Common myeloid progenitor, CD34-positive (primary cell): ENCODE results near the gene LST1.
A peak's percentile ranks its signal among the peaks of the same experiment; 100 is the strongest.

Experiments used
- CTCF ChIA-PET: fragments of 350-600 bp; sonication (Branson Sonifier 250); formaldehyde crosslinking; loops from one replicate; lab custom pipeline; 2021; ENCODE audit warnings: antibody characterized with exemption; lab: Charles Lee
- POLR2A ChIA-PET: fragments of 350-600 bp; sonication (Branson Sonifier 250); formaldehyde crosslinking; loops from one replicate; lab custom pipeline; 2021; ENCODE audit warnings: antibody characterized with exemption; lab: Charles Lee
- DNase-seq, 3 donors: peaks; one replicate each; pipeline versions ENCODE4 v3.0.0 to v3.0.0-alpha.2; 2013
- H3K27ac ChIP-seq, 2 experiments: 1 replicate in 1 of 2; 2 replicates in 1 of 2; pipeline ENCODE4 v1.7.0; 2013; ENCODE audit warnings: inconsistent platforms in 2 of 2, low read length in 2 of 2, mild to moderate bottlenecking in 2 of 2, low read depth in 1 of 2, moderate library complexity in 1 of 2; ENCODE audit not compliant: severe bottlenecking in 2 of 2, insufficient read depth in 1 of 2, poor library complexity in 1 of 2
- H3K27me3 ChIP-seq, 5 experiments: replicated peaks in 2 of 5; 1 replicate in 3 of 5; 2 replicates in 2 of 5; pipeline versions ENCODE4 v1.6.1 to v1.7.0; 2013; ENCODE audit warnings: low read length in 4 of 5, mild to moderate bottlenecking in 2 of 5, moderate library complexity in 2 of 5, inconsistent platforms in 1 of 5; ENCODE audit not compliant: insufficient read depth in 5 of 5, control insufficient read depth in 4 of 5
- H3K36me3 ChIP-seq, 4 experiments: 1 replicate in 2 of 4; 2 replicates in 2 of 4; pipeline versions ENCODE4 v1.6.1 to v1.7.0; 2013; ENCODE audit warnings: low read length in 3 of 4, control low read depth in 1 of 4, mild to moderate bottlenecking in 1 of 4; ENCODE audit not compliant: control insufficient read depth in 4 of 4, insufficient read depth in 4 of 4
- H3K4me1 ChIP-seq, 4 experiments: 1 replicate in 3 of 4; 2 replicates in 1 of 4; pipeline versions ENCODE4 v1.6.1 to v1.7.1; 2013; ENCODE audit warnings: low read length in 3 of 4, mild to moderate bottlenecking in 3 of 4, control low read depth in 1 of 4, inconsistent platforms in 1 of 4, moderate library complexity in 1 of 4; ENCODE audit not compliant: control insufficient read depth in 4 of 4, insufficient read depth in 4 of 4; ENCODE audit errors: control extremely low read depth in 1 of 4
- H3K4me3 ChIP-seq, 7 experiments: 1 replicate in 4 of 7; 2 replicates in 3 of 7; pipeline versions ENCODE4 v1.5.1 to v1.7.0; 2013; ENCODE audit warnings: mild to moderate bottlenecking in 7 of 7, low read length in 6 of 7, moderate library complexity in 6 of 7, inconsistent platforms in 2 of 7, low read depth in 2 of 7, control low read depth in 1 of 7; ENCODE audit not compliant: insufficient read depth in 4 of 7, control insufficient read depth in 1 of 7; ENCODE audit errors: extremely low read depth in 1 of 7
- H3K9me3 ChIP-seq, 5 experiments: 1 replicate in 4 of 5; 2 replicates in 1 of 5; pipeline versions ENCODE4 v1.6.1 to v1.7.1; 2013; ENCODE audit warnings: low read length in 4 of 5, mild to moderate bottlenecking in 2 of 5, inconsistent platforms in 1 of 5, low read depth in 1 of 5, moderate library complexity in 1 of 5; ENCODE audit not compliant: control insufficient read depth in 4 of 5, insufficient read depth in 2 of 5; ENCODE audit errors: control extremely low read depth in 1 of 5
- WGBS: methylation state at CpG from one replicate; pipeline ENCODE4 v1.1.5; 2013; ENCODE audit not compliant: insufficient coverage; 5-methylcytosine and 5-hydroxymethylcytosine counted together

Gene LST1

DNA sequence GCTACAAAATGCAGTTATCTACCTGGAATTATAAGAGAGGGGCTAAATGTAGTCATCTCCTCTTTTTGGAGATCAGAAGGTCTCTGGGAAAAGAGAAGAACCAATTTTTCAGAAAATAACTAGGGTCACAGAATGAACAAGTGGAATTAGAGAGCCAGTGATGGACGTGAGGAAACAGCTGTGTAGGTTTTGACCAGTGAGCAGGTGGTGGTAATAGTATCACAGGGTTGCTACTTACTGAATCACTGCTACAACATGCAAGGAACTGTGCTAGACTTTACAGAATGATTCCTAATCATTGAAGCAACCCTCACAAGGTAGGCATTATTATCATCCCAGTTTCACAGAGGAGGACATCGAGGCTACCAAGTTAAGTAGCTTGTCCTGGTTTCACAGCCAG, 41.4 kb upstream of the LST1 start:
- Histone ChIP-seq H3K36me3 (peaks cover under 1 to 12% (median 5%) of the 10 kb centered on the region in 4 experiments), H3K27me3 (no peaks in the 10 kb centered on the region), H3K27ac (no peak overlapping the region), H3K4me3 (no peak overlapping the region), H3K4me1 (peaks cover 15 to 62% (median 42%) of the 10 kb centered on the region in 4 experiments), H3K9me3 (no peaks in the 10 kb centered on the region)
- WGBS: 95% methylated on average over 2 of the region's 2 CpGs
- ChIA-PET POLR2A (no interaction called here), CTCF (interaction anchor here (1.1 to 24.7 kb wide), 4 partner anchors 38 to 146 kb away, joined by 3 to 557 read pairs (median 244); partner anchors contain the start of genes LST1, LTB, NCR3 and TNF)
- no peak for DNase-seq

DNA sequence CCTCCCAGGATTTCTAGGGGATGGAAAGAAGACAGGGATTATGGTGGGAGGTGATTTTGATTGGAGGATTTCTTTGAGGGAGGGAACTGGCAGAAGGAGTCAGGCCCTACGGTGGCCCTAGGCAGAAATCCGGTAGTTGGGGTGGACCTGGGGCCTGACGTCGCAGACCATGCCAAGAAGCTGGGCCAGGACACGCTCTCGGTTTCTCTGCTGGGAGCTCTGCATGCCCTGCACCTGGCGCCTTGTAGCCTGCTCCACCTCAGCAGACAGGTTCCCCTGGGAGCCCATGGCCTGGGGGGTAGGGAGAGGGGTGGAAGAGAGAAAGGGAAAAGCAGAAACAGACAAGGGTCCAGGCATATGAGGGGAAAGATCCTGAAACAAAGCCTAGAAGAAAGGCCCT, 40.8 kb upstream of the LST1 start:
- no peak for DNase-seq
- H3K27ac ChIP-seq: no peak overlapping the region
- peaks cover 11 to 56% (median 36%) of the 10 kb centered on the region in 4 experiments for H3K4me1 ChIP-seq
- 92% methylated on average over 7 of the region's 7 CpGs for WGBS
- peaks cover 0 to 6% (median 2%) of the 10 kb centered on the region in 4 experiments for H3K36me3 ChIP-seq
- POLR2A ChIA-PET: no interaction called here
- no peaks in the 10 kb centered on the region for H3K9me3 ChIP-seq
- H3K4me3 ChIP-seq: no peak overlapping the region
- CTCF ChIA-PET: interaction anchor here (1.1 to 24.7 kb wide), 6 partner anchors 37 to 145 kb away, joined by 3 to 557 read pairs (median 4); partner anchors contain the start of genes LST1, LTB, NCR3 and TNF
- no peaks in the 10 kb centered on the region for H3K27me3 ChIP-seq

DNA sequence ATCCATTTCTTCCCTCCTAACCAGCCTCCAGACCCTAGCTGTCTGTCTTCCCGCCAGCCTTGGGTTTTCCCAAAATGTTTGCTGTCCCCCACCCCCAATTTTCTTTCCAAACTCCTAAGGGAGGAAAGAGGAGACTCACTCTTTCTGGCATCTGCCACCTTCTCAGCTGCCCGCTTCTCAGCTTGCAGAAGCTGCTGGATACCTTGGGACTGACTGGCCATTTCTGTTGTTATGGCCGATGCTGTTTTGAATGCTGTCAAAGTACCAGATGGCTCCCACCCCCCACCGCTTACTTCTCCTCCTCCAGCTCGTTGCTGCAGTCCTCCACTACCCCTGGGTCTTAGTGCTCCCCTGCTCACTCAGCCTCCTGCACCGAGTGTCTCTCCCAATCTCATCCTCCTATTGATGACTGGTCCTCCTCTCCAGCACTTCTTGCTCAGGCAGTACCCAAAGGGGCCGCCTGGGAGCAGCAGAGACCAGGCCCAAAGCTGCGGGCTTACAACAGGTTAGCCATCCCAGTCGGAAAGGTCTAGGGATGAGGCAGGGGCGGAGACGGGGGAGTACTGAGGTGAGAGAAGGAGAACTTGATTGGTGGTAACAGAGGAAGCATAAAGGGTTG, 39.6 kb upstream of the LST1 start, which contains the start of gene ATP6V1G2:
Gene ATP6V1G2 (minus strand): TSS at position 270 of the 619 bp plus-strand sequence. CDS start 49 bp downstream, at position 221.
- H3K4me1 ChIP-seq: peaks cover 8 to 49% (median 31%) of the 10 kb centered on the region in 4 experiments
- POLR2A ChIA-PET: interaction anchor here (0.9 to 1.1 kb wide), 5 partner anchors 34 to 281 kb away, joined by 3 to 5 read pairs (median 3); partner anchors contain the start of genes C6orf47, GPANK1 and HSPA1B
- WGBS: 15% methylated on average over 8 of the region's 11 CpGs
- H3K36me3 ChIP-seq: peaks cover 0 to 7% (median under 1%) of the 10 kb centered on the region in 4 experiments
- no peaks in the 10 kb centered on the region for H3K9me3 ChIP-seq
- no peaks in the 10 kb centered on the region for H3K27me3 ChIP-seq
- CTCF ChIA-PET: interaction anchor here (0.6 to 24.7 kb wide), 17 partner anchors 12 to 406 kb away, joined by 3 to 557 read pairs (median 3); partner anchors contain the start of genes C6orf47, LST1, LTB and MICB
- peak within 1 kb of the TSS; percentile 74 to 91 for H3K27ac ChIP-seq
- peak; percentile 86 to 89 (median 87) for DNase-seq
- H3K4me3 ChIP-seq: peak within 1 kb of the TSS in 6 of 7 experiments; percentile 60 to 81 (median 72)

- CTCF ChIA-PET: interaction anchor here (0.7 to 24.7 kb wide), 13 partner anchors 12 to 183 kb away, joined by 3 to 557 read pairs (median 4); partner anchors contain the start of genes C6orf47, LST1, LTB and MICB
- Histone ChIP-seq H3K36me3 (peaks cover 0 to 7% (median under 1%) of the 10 kb centered on the region in 4 experiments), H3K27ac (peak within 1 kb of the TSS; percentile 74 to 91), H3K4me1 (peaks cover 9 to 49% (median 31%) of the 10 kb centered on the region in 4 experiments), H3K4me3 (peak within 1 kb of the TSS in 6 of 7 experiments; percentile 60 to 81 (median 72)), H3K27me3 (no peaks in the 10 kb centered on the region), H3K9me3 (no peaks in the 10 kb centered on the region)
- DNase-seq: peak; percentile 90 to 97 (median 91)
- POLR2A ChIA-PET: interaction anchor here (0.8 to 1.5 kb wide), 6 partner anchors 34 to 118 kb away, joined by 3 to 5 read pairs (median 3); partner anchors contain the start of genes C6orf47, GPANK1, LST1 and LTB
- under 1% methylated on average over 15 of the region's 25 CpGs for WGBS
Observed at GRCh38 chr6:31546958-31547726, 38.9 kb upstream of the LST1 start, which contains the start of gene NFKBIL1. Gene NFKBIL1 (plus strand): TSS chr6:31547608. CDS start chr6:31547695, 87 bp downstream.

- ChIA-PET CTCF (interaction anchor here (0.6 to 24.7 kb wide), 14 partner anchors 11 to 283 kb away, joined by 3 to 557 read pairs (median 4); partner anchors contain the start of genes GPANK1, LST1, LTB and MICB), POLR2A (interaction anchor here (0.8 to 1.5 kb wide), 4 partner anchors 33 to 51 kb away, joined by 3 to 5 read pairs (median 4); partner anchors contain the start of genes LST1 and LTB)
- Histone ChIP-seq H3K27ac (peak overlapping the region; percentile 74 to 91), H3K36me3 (peaks cover 0 to 7% (median under 1%) of the 10 kb centered on the region in 4 experiments), H3K27me3 (no peaks in the 10 kb centered on the region), H3K4me1 (peaks cover 9 to 44% (median 24%) of the 10 kb centered on the region in 4 experiments), H3K9me3 (no peaks in the 10 kb centered on the region), H3K4me3 (peak overlapping the region in 6 of 7 experiments; percentile 60 to 81 (median 72))
- no peak for DNase-seq
- WGBS: 89% methylated on average over 20 of the region's 24 CpGs
Observed at GRCh38 chr6:31547727-31548543, 38.1 kb upstream of the LST1 start.

DNA sequence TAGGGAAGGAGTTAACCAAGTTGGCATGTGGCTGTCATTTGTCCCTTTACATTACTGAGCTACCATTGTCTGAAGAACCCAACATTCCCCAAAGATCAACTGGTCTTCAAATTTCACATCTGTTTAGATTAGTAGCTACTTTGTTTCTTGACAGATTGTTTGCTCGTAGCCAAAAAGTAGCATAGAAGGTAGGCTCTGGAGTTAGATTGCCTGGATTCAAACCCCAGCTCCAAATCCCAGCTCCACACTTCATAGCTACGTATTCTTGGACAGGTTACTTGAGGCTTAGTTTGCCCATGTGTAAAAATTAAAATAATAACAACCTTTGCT, 37.6 kb upstream of the LST1 start:
- POLR2A ChIA-PET: interaction anchor here (1.5 kb wide), 1 partner anchor 39 kb away, joined by 5 read pairs; the partner anchor contains the start of gene LST1
- Histone ChIP-seq H3K36me3 (peaks cover 0 to 7% (median under 1%) of the 10 kb centered on the region in 4 experiments), H3K4me1 (peaks cover 9 to 40% (median 21%) of the 10 kb centered on the region in 4 experiments), H3K9me3 (no peaks in the 10 kb centered on the region), H3K27me3 (no peaks in the 10 kb centered on the region), H3K4me3 (peak overlapping the region in 1 of 7 experiments; percentile 64), H3K27ac (peak overlapping the region; percentile 74 to 91)
- DNase-seq: no peak
- CTCF ChIA-PET: interaction anchor here (0.6 to 24.7 kb wide), 11 partner anchors 10 to 283 kb away, joined by 3 to 557 read pairs (median 5); partner anchors contain the start of genes GPANK1, LST1, LTB and MICB
- 100% methylated on average over 1 of the region's 2 CpGs for WGBS
